Left renal cortex interstitium (tissue), 4 donors: ENCODE measurements around the gene UNK. TPM values are rescaled to one million over a fixed set of nuclear protein-coding genes. Genes with fewer than 3 reads are reported as not detected.
"Not testable (repeated sequence)": the region's sequence is repeated elsewhere in the genome, so short reads cannot be mapped to it uniquely, and the experiment has no call there.

Experiments
- DNase-seq, 4 donors: peaks; one replicate each; pipeline ENCODE4 v3.0.0-alpha.2; 2013; ENCODE audit warnings: low read depth in 4 of 4, low spot score in 2 of 4, missing footprints in 1 of 4
- polyA plus RNA-seq, 4 donors: library from polyadenylated mRNA; unstranded; fragments of 120-200 nt; gene quantifications; one replicate each; pipeline ENCODE4 v1.2.1, GENCODE V29; 2013; ENCODE audit not compliant: insufficient read length in 4 of 4

Gene UNK
- polyA plus RNA-seq, 4 donors, result 32.5 to 55.4 (median 44.9) TPM

DNA sequence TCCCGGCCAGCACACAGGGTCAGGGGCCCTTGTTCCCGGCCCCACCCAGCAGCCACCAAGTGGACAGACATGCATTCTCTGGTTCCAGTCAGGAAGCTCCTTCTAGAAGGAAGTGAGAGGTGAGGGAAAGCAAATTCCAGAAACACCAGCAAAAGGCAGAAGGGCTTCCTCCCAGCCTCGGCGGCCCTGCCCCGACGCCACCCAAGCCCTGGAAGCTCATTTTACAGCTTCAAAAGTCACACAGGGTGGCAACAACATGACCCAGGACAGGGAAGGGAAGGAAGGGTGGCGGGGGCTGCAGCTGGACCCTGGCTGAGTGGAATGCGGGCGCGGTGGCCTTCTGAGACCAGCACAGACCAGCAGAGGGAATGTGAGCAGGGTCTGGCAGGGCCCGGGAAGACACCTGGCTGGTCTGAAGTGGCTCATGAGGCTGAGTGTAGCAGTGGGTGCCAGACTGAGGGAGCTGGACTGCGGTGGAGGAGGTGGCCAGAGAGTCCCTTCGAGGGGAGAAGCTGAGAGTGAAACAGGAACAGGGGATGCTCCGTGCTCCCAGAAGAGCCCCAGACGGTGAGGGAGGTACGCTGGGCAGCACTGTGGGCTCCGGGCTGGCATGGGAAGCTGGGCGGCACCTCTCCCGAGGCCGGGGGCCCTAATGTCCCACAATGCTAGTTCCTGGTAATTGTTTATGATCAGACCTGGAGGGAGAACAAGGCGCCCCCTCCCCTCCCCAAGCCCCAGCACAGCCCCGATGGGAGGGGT is 61.5 kb downstream of the UNK start:
- DNase-seq, result no peak

DNA sequence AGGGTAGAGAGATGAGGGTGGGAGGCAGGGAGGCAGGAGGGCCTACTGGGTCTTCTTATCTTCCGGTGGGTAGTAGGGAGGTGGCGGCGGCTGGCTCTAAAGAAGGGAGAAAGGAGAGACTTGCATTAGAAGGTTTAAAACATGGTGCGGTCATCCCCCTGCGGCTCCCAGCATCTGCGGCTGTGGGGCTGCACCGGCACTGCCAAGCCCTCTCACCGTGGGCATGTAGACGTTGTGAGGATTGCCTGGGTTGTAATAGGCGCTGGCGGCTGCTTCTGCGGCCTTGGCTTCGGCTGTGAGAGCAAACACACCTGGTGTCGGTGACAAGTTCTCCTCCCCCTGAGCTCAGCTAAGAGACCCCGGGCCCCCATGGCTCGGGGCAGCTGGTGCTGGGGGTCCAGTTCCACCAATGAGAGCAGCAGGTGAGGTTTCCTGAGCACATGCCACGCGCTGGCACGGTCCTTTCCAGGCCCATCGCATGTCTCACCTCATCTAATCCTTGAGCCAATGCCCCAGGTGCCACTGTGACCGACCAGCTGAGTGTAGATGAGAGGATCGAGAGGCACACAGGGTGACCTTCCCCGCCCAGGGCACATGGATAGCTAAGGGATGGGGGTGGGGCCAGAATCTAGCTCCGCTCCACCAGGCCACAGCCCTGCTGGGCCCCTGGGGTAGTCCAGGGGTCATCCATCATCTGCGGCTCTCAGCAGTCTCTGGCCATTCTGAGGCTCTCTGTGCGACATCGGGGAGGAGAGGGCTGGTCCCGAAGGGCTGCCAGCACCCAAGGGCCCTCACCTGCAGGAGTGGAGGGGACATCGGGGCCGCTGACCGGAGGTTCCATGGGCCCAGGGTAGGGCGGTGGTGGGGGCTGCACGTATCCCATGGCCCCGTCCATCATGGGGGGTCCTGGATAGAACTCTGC is 62.3 kb downstream of the UNK start:
- no peak for DNase-seq

DNA sequence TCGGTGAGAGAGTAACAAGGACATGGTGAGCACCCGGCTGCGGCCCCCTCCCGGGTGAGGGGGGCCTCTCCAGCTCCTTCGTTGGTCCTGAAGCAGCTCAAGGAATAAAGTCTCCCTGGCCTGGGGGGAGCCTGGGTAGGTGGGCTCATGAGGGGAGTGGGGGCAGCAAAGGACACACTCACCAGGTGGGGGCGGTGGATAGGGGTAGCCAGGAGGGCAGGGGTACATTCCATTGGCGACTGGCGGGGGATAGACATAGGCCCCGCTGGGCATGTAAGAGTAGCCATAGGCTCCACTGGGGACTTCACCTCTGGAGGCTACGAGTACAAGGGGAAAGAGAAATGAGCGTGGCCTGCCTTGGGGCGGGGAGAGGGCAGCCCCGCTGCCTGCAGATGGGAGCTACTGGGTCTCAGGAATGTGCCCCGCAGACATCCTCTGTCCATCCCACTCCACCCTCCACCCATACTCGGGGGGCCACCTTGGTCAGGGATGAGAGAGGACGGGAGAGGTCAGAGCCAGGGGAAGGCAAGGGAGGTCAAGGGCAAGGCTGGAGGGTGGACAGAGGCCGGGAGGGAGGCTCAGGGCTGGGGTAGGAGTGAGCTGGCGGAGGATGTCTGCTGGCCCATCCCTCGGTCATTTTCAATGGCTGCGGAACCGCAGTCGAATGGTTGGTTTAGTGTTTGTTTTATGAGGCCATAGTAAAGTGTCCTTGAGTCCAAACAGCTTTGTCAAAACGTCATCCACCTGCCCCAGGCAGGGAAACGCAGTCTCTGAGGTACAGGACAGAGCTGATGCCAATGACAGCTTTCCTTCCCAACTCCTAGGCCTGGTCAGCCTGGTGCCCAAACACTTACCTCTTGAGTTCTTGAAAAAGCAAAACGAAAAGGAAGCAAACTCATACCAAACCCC is 63.3 kb downstream of the UNK start:
- no peak for DNase-seq

DNA sequence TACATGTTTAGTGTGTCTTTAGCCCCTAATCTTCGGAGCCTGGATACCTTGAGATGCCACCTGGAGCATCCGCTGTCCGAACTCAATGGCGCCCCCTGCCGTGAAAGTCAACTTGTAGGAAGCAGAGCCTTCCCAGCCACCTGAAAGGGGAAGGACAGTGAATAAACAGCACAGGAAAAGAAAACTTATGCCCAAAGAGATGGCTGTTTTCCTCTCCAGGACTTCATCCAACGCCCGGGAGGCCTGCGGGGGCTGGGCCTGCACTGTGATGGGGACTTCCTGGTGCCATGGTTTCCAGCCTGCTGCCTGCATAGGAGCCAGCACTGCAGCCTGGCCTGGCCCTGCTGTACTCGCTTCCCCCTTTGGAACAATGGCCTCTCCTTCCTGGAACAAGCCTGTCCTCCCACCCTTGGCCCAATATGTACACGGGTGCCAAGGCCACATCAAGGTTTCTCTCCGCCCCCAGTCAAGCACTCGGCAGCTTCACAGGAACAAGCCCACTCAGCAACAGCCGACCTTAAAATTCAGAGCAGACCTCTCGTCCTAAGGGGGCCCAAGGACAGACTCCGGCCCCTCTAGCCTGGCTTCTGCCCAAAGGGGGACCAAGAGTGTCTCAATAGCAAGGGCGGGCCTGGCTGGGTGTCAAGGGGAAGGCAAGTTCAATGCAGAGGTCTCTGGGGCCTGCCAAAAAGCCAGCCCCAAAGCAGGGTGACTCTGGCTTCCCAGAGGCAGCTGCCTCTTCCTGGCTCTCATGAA is 64.1 kb downstream of the UNK start:
- no peak for DNase-seq

DNA sequence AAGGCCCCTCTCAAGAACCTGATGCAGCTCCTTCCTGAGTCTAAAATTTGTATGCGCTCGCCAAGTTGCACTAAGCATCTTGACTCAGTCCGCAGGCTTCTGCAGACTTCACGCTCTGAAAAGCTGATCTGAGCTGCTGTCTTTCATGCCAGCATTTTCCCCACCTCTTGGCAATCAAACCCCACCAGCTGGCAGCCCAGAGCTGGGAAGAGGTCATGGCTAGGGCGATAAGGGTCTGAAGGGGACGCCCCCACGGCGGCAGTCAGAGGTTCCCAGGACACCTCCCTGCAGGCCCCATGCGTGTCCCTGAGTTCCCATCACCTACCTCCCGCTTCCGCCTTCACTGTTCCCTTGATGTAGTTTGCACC is 64.7 kb downstream of the UNK start:
- no peak for DNase-seq

DNA sequence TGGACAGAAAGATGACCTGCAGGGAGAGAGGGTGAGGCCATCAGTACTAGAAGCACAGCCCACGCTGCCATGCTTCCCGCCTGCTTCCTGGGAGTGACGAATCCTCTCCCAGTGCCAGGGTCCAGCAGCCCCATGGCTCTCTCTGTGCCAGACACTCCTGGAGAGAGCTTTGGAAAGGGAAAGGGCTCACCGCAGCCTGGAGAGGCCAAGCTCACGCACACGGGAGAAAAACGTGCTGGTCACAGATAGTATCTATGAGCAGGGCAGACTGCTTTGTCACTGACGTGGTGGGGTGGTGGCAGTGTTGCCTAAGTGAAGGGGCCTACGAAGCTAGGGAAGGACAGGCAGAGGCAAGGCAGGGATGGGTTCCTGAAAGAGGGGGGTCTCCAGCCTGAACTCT is 65.1 kb downstream of the UNK start:
- DNase-seq, result no peak

DNA sequence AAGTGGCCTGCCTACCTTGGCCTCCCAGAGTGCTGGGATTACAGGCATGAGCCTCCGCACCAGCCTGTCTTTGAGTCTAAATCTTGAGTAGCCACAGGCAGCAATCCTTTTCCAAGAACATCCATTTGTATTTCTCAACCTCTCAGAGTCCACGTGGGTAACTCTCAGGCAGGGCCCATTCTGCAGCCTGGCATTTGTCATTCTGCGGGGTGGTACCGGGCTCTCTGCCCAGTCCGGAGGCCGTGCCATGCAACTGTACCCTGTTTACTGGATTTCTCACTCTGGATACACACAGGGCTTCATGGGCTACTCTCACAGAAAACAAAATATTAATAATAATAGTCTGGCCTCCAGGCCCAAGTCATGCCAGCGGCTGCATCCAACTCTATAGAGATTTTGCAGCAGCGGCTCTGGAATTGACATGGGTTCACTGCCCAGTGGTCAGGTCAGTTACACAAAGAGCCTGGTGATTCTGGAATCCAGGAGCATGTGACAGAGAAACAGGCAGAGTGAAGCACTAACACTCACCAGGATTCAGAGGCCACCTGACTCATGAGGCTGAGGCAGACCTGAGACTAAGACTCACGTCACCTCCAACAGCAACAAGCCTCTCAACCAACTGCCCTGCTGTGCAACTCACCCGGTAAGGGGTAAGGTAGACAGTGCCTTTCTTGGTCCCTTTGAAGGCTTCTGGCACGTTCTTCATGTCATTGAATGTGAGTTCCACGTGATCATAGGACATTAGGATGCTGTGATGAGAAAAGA is 66.5 kb downstream of the UNK start:
- no peak for DNase-seq

DNA sequence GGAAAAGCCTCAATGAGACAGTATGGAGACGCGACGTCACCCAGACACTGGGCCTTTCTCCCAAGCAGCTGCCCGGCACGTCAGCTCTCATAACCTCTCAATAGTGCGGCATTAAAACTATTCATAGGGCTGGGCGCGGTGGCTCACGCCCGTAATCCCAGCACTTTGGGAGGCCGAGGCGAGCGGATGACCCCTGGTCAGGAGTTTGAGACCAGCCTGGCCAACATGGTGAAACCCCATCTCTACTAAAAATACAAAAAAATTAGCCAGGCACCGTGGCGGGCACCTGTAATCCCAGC is 67.0 kb downstream of the UNK start:
- not testable (repeated sequence) for DNase-seq

DNA sequence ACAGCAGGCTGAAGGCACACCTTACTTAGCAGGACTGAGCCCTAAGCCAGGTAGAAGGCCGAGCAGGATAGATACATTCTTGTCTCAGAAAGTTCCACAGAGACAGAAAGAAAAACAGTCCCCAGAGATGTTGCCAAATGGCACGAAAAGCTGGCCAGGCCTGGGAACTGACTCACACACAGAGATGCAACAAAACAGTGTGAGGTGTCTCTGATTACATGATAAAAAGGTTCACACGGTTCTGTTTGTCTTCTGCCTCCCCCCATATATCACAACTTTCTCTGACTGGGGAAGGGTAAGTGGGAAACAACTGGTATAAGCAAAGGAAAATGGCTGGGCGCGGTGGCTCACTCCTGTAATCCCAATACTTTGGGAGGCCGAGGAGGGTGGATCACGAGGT is 68.8 kb downstream of the UNK start:
- DNase-seq, result no peak

DNA sequence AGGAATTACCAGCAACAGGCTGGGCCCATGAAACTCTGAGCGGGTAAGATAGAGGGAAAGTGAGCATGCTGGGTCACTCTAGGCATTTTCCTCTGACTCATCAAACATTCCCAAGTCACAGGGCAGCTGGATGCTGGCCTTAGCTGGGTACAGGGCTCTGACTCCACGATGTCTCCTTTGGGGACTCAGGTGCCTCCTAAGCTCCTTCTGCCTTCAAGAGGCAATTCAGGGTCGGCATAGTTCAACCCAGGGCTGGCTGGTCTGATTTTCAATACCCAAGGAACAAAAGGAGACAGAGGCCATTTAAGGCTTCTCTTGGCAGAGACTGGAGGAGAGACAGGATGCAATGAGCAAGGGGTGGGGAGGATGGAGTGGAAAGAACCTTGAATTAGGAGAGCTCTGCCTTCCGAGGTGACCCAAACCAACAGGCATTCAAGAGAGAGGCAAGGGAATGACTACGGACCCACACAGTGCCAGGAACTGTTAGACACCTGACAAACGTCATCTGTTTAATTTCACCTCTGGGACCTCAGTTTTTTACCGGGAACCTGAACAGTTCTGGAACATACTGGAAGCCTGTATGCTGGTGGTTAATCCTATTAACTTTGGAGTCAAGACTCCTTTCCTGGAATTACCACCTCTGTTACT is 69.6 kb downstream of the UNK start:
- no peak for DNase-seq

DNA sequence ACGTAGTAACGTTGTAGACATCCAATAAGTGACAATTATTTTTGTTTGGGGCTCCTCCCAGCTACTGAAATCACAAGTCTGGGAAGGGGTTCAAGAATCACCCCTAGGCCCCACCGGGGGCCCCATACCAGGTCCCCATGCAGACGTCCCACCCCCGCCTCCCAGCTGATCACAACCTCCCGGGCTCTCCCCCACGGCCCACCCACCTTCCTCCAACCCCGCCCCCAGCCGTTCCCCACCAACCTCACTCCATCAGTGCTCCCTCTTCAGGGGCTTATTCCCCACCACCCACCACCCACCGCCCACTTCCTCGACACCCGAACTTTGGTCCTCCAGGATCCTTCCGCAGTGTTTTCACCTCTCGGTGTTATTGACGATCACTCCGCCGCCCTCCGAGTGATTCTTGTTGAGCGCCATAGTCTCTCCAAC is 70.3 kb downstream of the UNK start:
- no peak for DNase-seq

DNA sequence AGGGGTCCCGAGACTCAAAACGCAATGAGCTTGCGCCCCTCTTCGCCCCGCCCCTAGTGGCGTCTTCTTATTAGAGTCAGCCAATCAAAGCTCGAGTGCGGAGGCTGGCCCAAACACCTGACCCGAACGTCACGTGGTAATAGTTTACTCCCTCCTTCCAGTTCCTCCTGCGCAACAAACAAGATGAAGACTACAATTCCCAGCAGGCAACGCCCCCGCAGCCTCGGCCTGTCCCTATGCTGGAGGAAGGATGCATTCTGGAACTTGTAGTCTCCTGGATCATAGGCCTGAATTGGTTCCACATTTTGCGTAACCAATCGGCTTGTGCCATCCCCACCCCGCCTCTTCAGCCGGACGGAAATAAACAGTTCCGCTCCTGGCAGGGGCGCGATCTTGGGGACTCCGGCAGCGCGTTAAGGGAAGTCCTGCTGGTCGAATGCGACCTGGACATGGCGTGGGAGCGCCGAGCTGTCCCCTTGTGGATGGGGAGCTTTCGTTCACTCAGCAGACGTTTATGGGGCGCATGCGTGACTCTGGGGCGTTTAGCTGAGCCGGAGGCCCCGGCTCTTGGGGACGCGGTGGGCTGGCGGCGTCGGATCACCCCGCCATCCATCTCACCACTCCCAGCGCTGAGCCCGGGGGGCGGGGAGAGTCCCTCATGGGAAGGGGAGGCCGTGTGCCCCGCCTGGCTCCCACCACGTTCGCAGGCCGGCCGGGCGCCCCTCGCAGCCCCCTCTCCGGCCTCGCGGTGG is 70.9 kb downstream of the UNK start, which contains the start of gene WBP2:
Gene WBP2 (minus strand): TSS at position 26 of the 752 bp plus-strand sequence. CDS start 38 bp downstream, outside the sequence.
- peak; percentile 97 to 100 (median 99) for DNase-seq

DNA sequence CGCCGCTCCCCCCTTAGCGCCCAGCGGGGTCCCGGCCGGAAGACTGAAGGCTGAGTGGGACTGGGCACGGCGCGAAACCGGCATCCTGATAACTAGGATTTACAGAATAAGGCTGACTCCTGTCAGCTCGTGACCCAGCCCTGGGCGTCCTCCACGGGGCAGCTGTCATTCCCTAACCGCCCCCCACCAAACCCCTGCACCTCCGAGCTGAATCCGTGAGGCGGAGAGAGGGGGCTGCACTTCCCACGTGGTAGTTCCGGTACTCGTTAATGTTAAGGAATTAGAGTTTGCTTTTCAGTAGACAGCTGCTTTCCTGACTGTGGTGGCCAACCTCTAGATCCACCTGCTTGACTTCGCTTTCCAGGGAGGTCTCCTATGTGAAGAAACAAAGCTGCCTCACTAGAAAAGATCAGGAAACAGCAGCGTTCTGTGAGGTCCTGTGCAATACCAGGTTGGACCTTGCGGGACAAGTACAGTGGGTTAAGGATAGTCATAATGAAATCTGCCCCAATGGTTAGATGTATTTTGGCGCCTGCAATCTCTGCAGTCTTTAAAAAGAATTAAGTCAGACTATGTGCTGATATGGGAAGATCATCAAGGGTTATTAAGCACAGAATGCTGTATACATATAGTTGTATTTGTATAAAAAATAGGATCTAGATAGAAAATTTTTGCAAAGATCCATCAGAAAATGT is 71.6 kb downstream of the UNK start:
- DNase-seq, result no peak

DNA sequence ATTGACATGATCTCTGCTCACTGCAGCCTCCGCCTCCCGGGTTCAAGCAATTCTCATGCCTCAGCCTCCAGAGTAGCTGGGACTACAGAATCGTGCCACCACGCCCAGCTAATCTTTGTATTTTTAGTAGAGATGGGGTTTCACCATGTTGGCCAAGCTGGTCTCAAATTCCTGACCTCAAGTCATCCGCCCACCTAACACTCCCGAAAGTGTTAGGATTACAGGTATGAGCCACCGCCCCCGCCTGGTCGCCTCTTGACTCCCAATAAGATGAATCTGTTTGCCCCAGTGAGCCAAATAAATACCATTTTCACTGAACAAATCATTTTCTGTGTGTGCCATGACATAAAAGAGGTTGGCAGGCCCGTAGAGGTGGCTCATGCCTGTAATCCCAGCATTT is 74.8 kb downstream of the UNK start:
- not testable (repeated sequence) for DNase-seq

DNA sequence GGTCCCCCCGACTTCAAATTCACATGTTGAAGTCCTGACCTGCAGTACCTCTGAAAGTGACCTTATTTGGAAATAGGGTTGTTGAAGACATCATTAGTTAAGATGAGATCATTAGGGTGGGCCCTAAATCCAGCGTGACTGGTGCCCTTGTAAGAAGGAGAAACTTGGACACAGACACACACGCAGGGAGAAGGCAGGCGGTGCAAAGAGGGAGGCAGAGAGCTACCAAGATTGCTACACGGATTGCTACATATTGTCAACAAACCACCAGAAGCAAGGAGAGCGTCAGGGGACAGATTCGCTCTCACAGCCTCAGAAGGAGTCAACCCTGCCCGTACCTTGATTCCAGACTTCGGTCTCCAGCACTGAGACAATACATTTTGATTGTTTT is 77.3 kb downstream of the UNK start:
- no peak for DNase-seq

DNA sequence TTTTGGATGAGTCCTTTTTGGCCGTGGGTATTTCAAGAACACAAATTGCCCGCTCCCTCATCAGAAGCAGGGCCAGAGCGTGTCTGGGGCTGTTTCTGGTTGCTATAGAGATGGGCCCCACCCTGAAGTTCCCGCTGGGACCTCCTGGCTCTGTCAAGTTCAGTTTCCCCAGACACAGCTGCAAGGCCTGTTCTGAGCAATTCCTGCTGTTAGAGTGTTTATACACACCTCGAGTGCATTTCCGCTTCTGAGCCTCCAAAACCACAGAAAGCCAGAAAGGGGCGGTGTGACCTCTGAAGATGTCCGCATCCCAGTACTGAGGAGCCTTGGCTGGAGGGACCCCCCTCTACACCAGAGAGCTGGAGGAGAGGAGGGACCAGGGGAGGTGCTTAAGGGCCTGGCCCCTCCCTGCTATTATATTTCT is 79.9 kb downstream of the UNK start:
- DNase-seq, result peak in 1 of 4 donors; percentile 78

DNA sequence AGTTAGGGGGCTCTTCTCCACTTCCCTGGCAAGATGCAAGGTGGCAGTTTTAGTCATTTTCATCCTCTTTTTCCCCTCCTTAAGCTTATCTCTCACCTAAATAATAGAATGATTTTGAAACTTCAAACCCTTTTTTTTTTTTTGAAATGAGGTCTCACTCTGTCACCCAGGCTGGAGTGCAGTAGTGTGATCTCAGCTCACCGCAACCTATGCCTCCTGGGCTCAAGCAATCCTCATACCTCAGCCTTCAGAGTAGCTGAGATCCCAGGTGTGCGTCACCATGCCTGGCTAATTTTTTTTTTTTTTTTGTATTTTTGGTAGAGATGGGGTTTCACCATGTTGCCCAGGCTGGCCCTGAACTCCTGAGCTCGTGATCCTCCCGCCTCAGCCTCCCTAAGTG is 80.3 kb downstream of the UNK start:
- DNase-seq, result not testable (repeated sequence)
